Ishikawa (cell line): ENCODE data around the gene SHC2.

Experiments
- CEBPB ChIP-seq: IDR thresholded peaks from 2 replicates; pipeline ENCODE4 v1.6.1; 2012
- CREB1 ChIP-seq: IDR thresholded peaks from 2 replicates; pipeline ENCODE4 v1.6.1; 2012; ENCODE audit warnings: low read depth
- EGR1 ChIP-seq: IDR thresholded peaks from 2 replicates; pipeline ENCODE4 v1.6.1; 2012
- EP300 ChIP-seq: IDR thresholded peaks from 2 replicates; pipeline ENCODE4 v1.6.1; 2012; ENCODE audit warnings: borderline replicate concordance
- FOXM1 ChIP-seq: IDR thresholded peaks from 2 replicates; pipeline ENCODE4 v1.6.1; 2012; ENCODE audit warnings: low read depth, borderline replicate concordance
- NFIC ChIP-seq: IDR thresholded peaks from 2 replicates; pipeline ENCODE4 v1.6.1; 2012
- RAD21 ChIP-seq: IDR thresholded peaks from 2 replicates; pipeline ENCODE4 v1.6.1; 2012; ENCODE audit warnings: low read depth
- TAF1 ChIP-seq: IDR thresholded peaks from 2 replicates; pipeline ENCODE4 v1.6.1; 2012; ENCODE audit warnings: low read depth, mild to moderate bottlenecking
- TCF12 ChIP-seq: IDR thresholded peaks from 2 replicates; pipeline ENCODE4 v1.6.1; 2012; ENCODE audit warnings: low read depth
- TEAD4 ChIP-seq: IDR thresholded peaks from 2 replicates; pipeline ENCODE4 v1.6.1; 2012
- YY1 ChIP-seq: IDR thresholded peaks from 2 replicates; pipeline ENCODE4 v1.6.1; 2012; ENCODE audit warnings: low read depth
- ZBTB7A ChIP-seq: IDR thresholded peaks from 2 replicates; pipeline ENCODE4 v1.6.1; 2012; ENCODE audit warnings: low read depth
- TF ChIP-seq, protein P1 (sequence below): IDR thresholded peaks from 2 replicates; pipeline ENCODE4 v1.6.1; 2012; ENCODE audit warnings: low read depth, mild to moderate bottlenecking
- TF ChIP-seq, protein P2 (sequence below): IDR thresholded peaks from 2 replicates; pipeline ENCODE4 v1.6.1; 2012
- TF ChIP-seq, protein P3 (sequence below): IDR thresholded peaks from 2 replicates; pipeline ENCODE4 v1.6.1; 2012

The SHC2 gene

DNA sequence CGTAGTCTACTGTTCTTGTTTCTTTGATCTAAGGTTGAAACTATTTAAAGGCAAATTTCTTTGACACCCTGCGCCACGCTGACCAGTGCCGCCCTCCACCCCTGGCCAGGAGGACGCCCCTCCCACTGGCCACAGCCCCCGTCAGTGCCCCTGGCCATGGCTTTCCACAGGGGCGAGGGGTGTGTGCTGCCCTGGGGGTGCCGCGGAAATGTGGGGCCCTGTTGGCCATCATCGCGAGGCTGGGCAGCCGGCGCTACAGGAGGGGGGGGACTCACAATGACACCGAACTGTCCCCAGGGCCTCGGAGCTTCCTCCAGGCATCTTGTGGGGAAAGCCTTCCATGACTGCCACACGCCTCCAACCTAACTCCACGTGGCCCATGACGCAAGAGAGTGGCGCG lies 10.9 kb downstream of the SHC2 start:
- TF ChIP-seq TCF12: no peak
- TF ChIP-seq ZBTB7A: no peak
- TF ChIP-seq TAF1: no peak
- TF ChIP-seq, protein P1, sequence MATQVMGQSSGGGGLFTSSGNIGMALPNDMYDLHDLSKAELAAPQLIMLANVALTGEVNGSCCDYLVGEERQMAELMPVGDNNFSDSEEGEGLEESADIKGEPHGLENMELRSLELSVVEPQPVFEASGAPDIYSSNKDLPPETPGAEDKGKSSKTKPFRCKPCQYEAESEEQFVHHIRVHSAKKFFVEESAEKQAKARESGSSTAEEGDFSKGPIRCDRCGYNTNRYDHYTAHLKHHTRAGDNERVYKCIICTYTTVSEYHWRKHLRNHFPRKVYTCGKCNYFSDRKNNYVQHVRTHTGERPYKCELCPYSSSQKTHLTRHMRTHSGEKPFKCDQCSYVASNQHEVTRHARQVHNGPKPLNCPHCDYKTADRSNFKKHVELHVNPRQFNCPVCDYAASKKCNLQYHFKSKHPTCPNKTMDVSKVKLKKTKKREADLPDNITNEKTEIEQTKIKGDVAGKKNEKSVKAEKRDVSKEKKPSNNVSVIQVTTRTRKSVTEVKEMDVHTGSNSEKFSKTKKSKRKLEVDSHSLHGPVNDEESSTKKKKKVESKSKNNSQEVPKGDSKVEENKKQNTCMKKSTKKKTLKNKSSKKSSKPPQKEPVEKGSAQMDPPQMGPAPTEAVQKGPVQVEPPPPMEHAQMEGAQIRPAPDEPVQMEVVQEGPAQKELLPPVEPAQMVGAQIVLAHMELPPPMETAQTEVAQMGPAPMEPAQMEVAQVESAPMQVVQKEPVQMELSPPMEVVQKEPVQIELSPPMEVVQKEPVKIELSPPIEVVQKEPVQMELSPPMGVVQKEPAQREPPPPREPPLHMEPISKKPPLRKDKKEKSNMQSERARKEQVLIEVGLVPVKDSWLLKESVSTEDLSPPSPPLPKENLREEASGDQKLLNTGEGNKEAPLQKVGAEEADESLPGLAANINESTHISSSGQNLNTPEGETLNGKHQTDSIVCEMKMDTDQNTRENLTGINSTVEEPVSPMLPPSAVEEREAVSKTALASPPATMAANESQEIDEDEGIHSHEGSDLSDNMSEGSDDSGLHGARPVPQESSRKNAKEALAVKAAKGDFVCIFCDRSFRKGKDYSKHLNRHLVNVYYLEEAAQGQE: no peak
- TF ChIP-seq, protein P2, sequence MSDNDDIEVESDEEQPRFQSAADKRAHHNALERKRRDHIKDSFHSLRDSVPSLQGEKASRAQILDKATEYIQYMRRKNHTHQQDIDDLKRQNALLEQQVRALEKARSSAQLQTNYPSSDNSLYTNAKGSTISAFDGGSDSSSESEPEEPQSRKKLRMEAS: no peak
- no peak for TF ChIP-seq TEAD4
- TF ChIP-seq EGR1: no peak
- TF ChIP-seq NFIC: no peak
- no peak for TF ChIP-seq EP300
- no peak for TF ChIP-seq YY1
- no peak for TF ChIP-seq RAD21
- TF ChIP-seq, protein P3, sequence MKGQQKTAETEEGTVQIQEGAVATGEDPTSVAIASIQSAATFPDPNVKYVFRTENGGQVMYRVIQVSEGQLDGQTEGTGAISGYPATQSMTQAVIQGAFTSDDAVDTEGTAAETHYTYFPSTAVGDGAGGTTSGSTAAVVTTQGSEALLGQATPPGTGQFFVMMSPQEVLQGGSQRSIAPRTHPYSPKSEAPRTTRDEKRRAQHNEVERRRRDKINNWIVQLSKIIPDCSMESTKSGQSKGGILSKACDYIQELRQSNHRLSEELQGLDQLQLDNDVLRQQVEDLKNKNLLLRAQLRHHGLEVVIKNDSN: no peak
- no peak for TF ChIP-seq CEBPB
- TF ChIP-seq FOXM1: no peak
- TF ChIP-seq CREB1: no peak

DNA sequence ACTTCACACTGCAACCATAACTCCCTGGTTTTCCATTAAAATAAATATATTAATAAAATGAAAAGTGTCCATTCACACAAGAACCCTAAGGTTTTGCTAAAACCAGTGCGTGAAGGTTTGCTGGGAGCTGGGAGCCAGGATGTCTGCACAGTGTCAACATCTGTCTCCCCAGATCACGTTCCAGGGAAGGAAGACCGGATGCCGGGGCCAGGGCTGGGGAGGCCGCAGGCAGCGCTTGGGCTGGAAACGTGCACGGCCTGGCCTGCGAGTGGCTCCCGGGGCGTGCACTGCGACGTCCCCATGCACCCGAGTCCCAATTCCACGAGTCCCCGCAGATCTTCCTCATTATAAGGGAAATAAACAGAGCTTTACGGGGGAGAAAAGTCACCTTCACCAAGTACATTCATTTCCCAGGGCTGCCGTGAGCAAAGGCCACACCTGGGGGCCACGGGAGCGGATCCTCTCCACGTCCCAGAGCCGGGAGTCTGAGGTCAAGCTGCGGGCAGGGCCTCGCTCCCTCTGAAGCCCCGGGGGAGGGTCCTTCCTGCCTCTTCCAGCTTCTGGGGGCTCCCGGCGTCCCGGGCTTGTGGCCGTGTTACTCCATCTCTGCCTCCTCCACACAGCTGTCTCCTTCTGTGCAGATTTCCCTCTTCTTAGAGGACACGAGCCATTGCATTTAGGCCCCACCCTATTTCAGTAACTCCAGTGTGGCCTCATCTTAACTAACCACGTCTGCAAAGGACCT lies 12.8 kb downstream of the SHC2 start:
- TF ChIP-seq EP300 (no peak), EGR1 (no peak), YY1 (no peak), NFIC (no peak), TAF1 (no peak), CEBPB (no peak), FOXM1 (no peak), TCF12 (no peak), TEAD4 (no peak), RAD21 (no peak), ZBTB7A (no peak)
- TF ChIP-seq, protein P1: no peak
- TF ChIP-seq, protein P3: no peak
- TF ChIP-seq, protein P2: no peak

DNA sequence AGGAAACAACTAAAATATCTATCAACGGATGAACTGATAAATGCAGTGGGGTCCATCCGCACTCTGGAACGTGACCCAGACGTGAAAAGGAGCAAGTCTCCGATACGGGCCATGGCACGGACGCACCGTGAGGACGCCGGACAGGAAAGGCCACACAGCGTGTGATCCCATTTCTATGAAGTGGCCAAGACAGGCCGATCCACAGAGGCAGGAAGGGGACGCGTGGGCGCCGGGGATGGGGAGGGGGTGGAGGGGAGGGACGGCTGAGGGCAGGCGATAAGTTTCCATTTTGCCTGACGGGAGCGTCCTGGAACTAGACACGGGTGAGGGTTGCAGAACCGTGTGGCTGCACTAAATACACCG lies 13.8 kb downstream of the SHC2 start:
- TF ChIP-seq EGR1: no peak
- TF ChIP-seq YY1: no peak
- TF ChIP-seq CREB1: no peak
- TF ChIP-seq FOXM1: no peak
- TF ChIP-seq, protein P1: no peak
- no peak for TF ChIP-seq TAF1
- TF ChIP-seq TEAD4: no peak
- TF ChIP-seq, protein P3: no peak
- TF ChIP-seq TCF12: no peak
- TF ChIP-seq, protein P2: no peak
- no peak for TF ChIP-seq EP300
- TF ChIP-seq NFIC: no peak
- no peak for TF ChIP-seq ZBTB7A
- TF ChIP-seq CEBPB: no peak
- no peak for TF ChIP-seq RAD21
